Esophagus muscularis mucosa (tissue), 3 donors: ENCODE data around the gene MRPL18.

Source experiments
- CTCF ChIP-seq, 3 experiments: fragments of 200-600 bp in 2 of 3; fragments of 450-650 bp in 1 of 3; sonication (generic) in 2 of 3; IDR thresholded peaks; one replicate each; pipeline ENCODE4 v1.5.1; 2017 to 2019; ENCODE audit warnings: antibody characterized with exemption in 3 of 3, mild to moderate bottlenecking in 2 of 3, moderate library complexity in 1 of 3
- POLR2AphosphoS5 ChIP-seq, 2 donors: sonication (generic); formaldehyde crosslinking; IDR thresholded peaks; one replicate each; pipeline ENCODE4 v1.6.1; 2017; ENCODE audit warnings: antibody characterized with exemption in 2 of 2

GRCh38 chr6:159761873-159762680, 28.2 kb upstream of the MRPL18 start, which contains the start of gene ACAT2:
- peak in 1 of 3 experiments; percentile 32 for TF ChIP-seq CTCF (IDR thresholded peaks at IDR 0.05)
- peak; percentile 80 to 84 for TF ChIP-seq POLR2AphosphoS5 (IDR thresholded peaks at IDR 0.05)
